HepG2 (cell line): ENCODE results near the gene MTFR1L. TPM values are rescaled to one million over a fixed set of nuclear protein-coding genes. Genes with fewer than 3 reads are reported as not detected.

Experiments used
- FOXK1 ChIP-seq: sonication (generic); formaldehyde crosslinking; IDR thresholded peaks from 2 replicates; pipeline ENCODE4 v1.4.0; 2020; ENCODE audit warnings: low read depth, missing genetic modification reagents, borderline replicate concordance
- IKZF4 ChIP-seq: sonication (generic); formaldehyde crosslinking; IDR thresholded peaks from 2 replicates; pipeline ENCODE4 v1.5.1; 2020; ENCODE audit warnings: borderline replicate concordance, mild to moderate bottlenecking, low read depth, missing genetic modification reagents; ENCODE audit errors: not compliant biosample characterization
- KDM3A ChIP-seq: IDR thresholded peaks from 2 replicates; pipeline ENCODE4 v1.6.1; 2018; ENCODE audit warnings: low read depth, missing compliant biosample characterization
- MAFK ChIP-seq, 2 experiments: IDR thresholded peaks in 1 of 2; conservative IDR thresholded peaks in 1 of 2; 2 replicates each; pipeline ENCODE4 v1.6.1; 2011; ENCODE audit warnings: improper control_type of control experiment in 2 of 2, low read length in 2 of 2
- PAXIP1 ChIP-seq: sonication (generic); formaldehyde crosslinking; conservative IDR thresholded peaks from 2 replicates; pipeline ENCODE4 v1.4.0; 2020; ENCODE audit warnings: mild to moderate bottlenecking, missing genetic modification reagents, moderate library complexity
- POGK ChIP-seq: sonication (generic); formaldehyde crosslinking; conservative IDR thresholded peaks from 2 replicates; pipeline ENCODE4 v1.8.0; 2022; ENCODE audit warnings: mild to moderate bottlenecking, moderate library complexity, missing genetic modification reagents
- RERE ChIP-seq: IDR thresholded peaks from 2 replicates; pipeline ENCODE4 v1.6.1; 2016; ENCODE audit warnings: low read depth, missing genetic modification reagents, missing compliant biosample characterization
- RNF219 ChIP-seq: sonication (generic); formaldehyde crosslinking; IDR thresholded peaks from 2 replicates; pipeline ENCODE4 v1.5.0; 2020; ENCODE audit warnings: mild to moderate bottlenecking, missing genetic modification reagents
- SAP130 ChIP-seq: IDR thresholded peaks from 2 replicates; pipeline ENCODE4 v1.6.1; 2016; ENCODE audit warnings: low read depth
- ZBTB42 ChIP-seq: sonication (generic); formaldehyde crosslinking; IDR thresholded peaks from 2 replicates; pipeline ENCODE4 v1.5.0; 2020; ENCODE audit warnings: mild to moderate bottlenecking, missing genetic modification reagents
- ZNF235 ChIP-seq: sonication (generic); formaldehyde crosslinking; IDR thresholded peaks from 2 replicates; pipeline ENCODE4 v1.8.1; 2023; ENCODE audit warnings: mild to moderate bottlenecking, missing genetic modification reagents, borderline replicate concordance
- ZNF256 ChIP-seq: sonication (generic); formaldehyde crosslinking; conservative IDR thresholded peaks from 2 replicates; pipeline ENCODE4 v1.4.0; 2020; ENCODE audit warnings: missing genetic modification reagents
- polyA plus RNA-seq, 8 experiments: library from polyadenylated mRNA; depleted of rRNA in 3 of 8; stranded (reverse) in 7 of 8; unstranded in 1 of 8; fragments of >200 nt; fragmentation: Illumina TruSeq in 4 of 8; extraction: Trizol in 4 of 8; gene quantifications; 2 replicates each; pipeline versions ENCODE4 v1.2.1 to v1.2.3, GENCODE V29; 2011 to 2016; ENCODE audit warnings: low read depth in 4 of 8, missing spikeins in 1 of 8, mixed read lengths in 1 of 8; ENCODE audit not compliant: insufficient read depth in 1 of 8
- total RNA-seq, 5 experiments: library from RNA; depleted of rRNA; stranded (reverse); fragments of >200 nt; fragmentation: Illumina TruSeq; extraction: Trizol; gene quantifications; 2 replicates each; pipeline ENCODE4 v1.2.3, GENCODE V29; 2016; ENCODE audit warnings: low read depth in 1 of 5

MTFR1L gene
- total and polyA plus RNA-seq, 2 of the 13 experiments (the other 11 are each of a cell fraction or from before 2014, with no cell fraction given) = 38.0 to 55.7 TPM

- TF ChIP-seq PAXIP1 (CRISPR knock-in tag) (no peak), ZNF256 (CRISPR knock-in tag) (no peak), ZBTB42 (no peak), FOXK1 (CRISPR knock-in tag) (0 out of 2 replicates have a peak, but pooled peaks have one; percentile 8), RERE (no peak), POGK (CRISPR knock-in tag) (no peak), SAP130 (CRISPR knock-in tag) (peak; percentile 52), IKZF4 (CRISPR knock-in tag) (no peak), MAFK (conservative IDR thresholded peaks at IDR 0.05 in 1 of 2, IDR thresholded peaks at IDR 0.05 in 1 of 2; ENCODE audit: low read length in 2 of 2) (peak; percentile 26 to 63; a peak in 1 of 4 replicates), ZNF235 (no peak), RNF219 (CRISPR knock-in tag) (no peak), KDM3A (no peak)
Measured at GRCh38 chr1:25825605-25826004, 5.9 kb downstream of the MTFR1L start (continued).
